Embryonic facial prominence (tissue), 1 donor: ENCODE results near the gene MNT.

Experiments used
- DNase-seq: peaks from one replicate; pipeline ENCODE4 v3.0.0-alpha.2; 2016; ENCODE audit errors: extremely low spot score

MNT gene

GRCh38 chr17:2396192-2396567 lies 4.7 kb downstream of the MNT start:
- no peak for DNase-seq

GRCh38 chr17:2395258-2396181 lies 5.3 kb downstream of the MNT start:
- DNase-seq = no peak

GRCh38 chr17:2394775-2395201 lies 6.1 kb downstream of the MNT start:
- DNase-seq = no peak

GRCh38 chr17:2393954-2394749 lies 6.7 kb downstream of the MNT start:
- DNase-seq = no peak

GRCh38 chr17:2393174-2393953 lies 7.5 kb downstream of the MNT start:
- peak; percentile 81 for DNase-seq

- peak; percentile 91 for DNase-seq
Observed at GRCh38 chr17:2392252-2393173, 8.3 kb downstream of the MNT start.

- no peak for DNase-seq
Observed at GRCh38 chr17:2391597-2392251, 9.1 kb downstream of the MNT start.

GRCh38 chr17:2390199-2390836 lies 10.5 kb downstream of the MNT start:
- no peak for DNase-seq

GRCh38 chr17:2388683-2389055 lies 12.2 kb downstream of the MNT start:
- no peak for DNase-seq

- DNase-seq = no peak
Observed at GRCh38 chr17:2388020-2388682, 12.7 kb downstream of the MNT start.

- no peak for DNase-seq
Observed at GRCh38 chr17:2387086-2388019, 13.5 kb downstream of the MNT start.

GRCh38 chr17:2386400-2387085 lies 14.3 kb downstream of the MNT start:
- DNase-seq = no peak

- DNase-seq = no peak
Observed at GRCh38 chr17:2385240-2386210, 15.3 kb downstream of the MNT start.

GRCh38 chr17:2384439-2385127 lies 16.3 kb downstream of the MNT start:
- no peak for DNase-seq

GRCh38 chr17:2383628-2384167 lies 17.2 kb downstream of the MNT start:
- no peak for DNase-seq
